Measurements from ENCODE around the gene CASP6. TPM values are rescaled to one million over a fixed set of nuclear protein-coding genes. Genes with fewer than 3 reads are reported as not detected.

Gene CASP6
- 10 to 100 TPM; 11.2 to 20.0 (median 15.6) TPM for total RNA-seq

DNA sequence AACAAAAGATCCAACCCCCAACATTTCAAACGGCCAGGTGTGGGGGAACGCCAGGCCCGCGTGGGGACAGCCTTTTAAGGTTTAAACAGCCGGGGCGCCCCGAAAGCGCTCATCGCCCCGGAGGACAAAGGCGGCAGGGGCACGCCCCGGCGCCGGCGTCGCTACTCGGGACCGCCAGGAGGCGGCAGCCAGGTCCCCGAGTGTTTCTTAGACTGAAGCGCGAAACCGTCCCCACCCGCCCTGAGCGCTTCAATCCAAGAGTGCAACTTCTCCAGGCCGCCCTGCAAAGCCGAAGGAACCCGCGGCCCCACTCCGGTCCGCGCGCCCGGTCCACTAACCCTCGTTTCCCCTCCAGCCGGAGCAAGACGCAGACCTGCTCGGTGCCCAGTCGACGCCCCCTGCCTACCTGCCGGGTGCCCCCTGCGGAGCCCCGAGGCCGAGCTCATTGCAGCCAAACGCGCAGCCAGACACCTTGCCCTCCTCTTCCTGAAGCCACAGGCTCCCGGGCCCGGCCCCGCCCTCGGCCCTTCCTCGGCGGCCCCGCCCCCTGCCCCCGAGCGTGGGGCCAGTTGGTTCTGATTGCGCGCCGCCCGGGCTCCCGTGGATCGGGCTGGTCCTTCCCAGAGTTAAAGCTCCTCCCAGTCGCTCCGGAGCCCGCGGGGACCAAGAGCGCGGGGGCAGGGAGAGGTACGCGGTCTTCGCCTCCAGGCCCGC is at the start of gene CASP6:
TSS of gene CASP6 (minus strand) at position 496 of the 714 bp plus-strand sequence. CDS start at position 446, 50 bp downstream.
- peak in 1 of 2 donors; percentile 51 for TF ChIP-seq POLR2A (IDR thresholded peaks at IDR 0.05)
- peak; percentile 24 for TF ChIP-seq EP300 (IDR thresholded peaks at IDR 0.05)
- no peak for TF ChIP-seq POLR2AphosphoS5 (IDR thresholded peaks at IDR 0.05)
- TF ChIP-seq, protein P1, sequence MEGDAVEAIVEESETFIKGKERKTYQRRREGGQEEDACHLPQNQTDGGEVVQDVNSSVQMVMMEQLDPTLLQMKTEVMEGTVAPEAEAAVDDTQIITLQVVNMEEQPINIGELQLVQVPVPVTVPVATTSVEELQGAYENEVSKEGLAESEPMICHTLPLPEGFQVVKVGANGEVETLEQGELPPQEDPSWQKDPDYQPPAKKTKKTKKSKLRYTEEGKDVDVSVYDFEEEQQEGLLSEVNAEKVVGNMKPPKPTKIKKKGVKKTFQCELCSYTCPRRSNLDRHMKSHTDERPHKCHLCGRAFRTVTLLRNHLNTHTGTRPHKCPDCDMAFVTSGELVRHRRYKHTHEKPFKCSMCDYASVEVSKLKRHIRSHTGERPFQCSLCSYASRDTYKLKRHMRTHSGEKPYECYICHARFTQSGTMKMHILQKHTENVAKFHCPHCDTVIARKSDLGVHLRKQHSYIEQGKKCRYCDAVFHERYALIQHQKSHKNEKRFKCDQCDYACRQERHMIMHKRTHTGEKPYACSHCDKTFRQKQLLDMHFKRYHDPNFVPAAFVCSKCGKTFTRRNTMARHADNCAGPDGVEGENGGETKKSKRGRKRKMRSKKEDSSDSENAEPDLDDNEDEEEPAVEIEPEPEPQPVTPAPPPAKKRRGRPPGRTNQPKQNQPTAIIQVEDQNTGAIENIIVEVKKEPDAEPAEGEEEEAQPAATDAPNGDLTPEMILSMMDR (IDR thresholded peaks at IDR 0.05) = peak; percentile 47 to 83 (median 67)
- Histone ChIP-seq H3K27me3 (no peaks in the 10 kb centered on the region), H3K36me3 (peaks cover 0 to 2% of the 10 kb centered on the region in 2 donors), H3K27ac (peak within 1 kb of the TSS; percentile 4 to 91 (median 90)), H3K4me1 (peaks cover 3 to 23% (median 9%) of the 10 kb centered on the region in 3 donors), H3K4me3 (peak within 1 kb of the TSS; percentile 56 to 77), H3K9me3 (no peaks in the 10 kb centered on the region)
- WGBS, 2 donors (ENCODE audit: low coverage in 1 of 2) = 0% methylated on average over 1 to 10 of the region's 72 CpGs
- ATAC-seq = peak; percentile 94

DNA sequence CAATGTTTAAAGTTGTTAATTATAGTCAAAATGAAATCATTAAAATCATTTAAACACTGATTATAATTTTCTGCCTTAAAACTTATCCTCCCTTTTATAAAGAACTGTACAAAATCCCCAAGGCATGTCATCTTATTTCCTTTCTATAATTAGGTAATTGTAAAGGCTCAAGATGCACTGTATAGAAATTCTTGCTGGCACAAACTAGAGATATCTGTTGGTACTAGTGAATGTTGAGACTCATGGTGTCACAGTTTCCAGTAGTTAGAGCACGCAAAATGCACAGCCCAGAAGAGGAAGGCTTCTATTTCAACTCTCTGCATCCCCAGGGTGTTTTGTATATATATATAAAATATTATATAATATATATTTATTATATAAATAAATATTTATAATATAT is 49.3 kb upstream of the CASP6 start:
- no peak overlapping the region for H3K27ac ChIP-seq
- H3K27me3 ChIP-seq = no peaks in the 10 kb centered on the region
- 0% methylated on average over 1 of the region's 1 CpG for WGBS, 2 donors (ENCODE audit: low coverage in 1 of 2)
- H3K9me3 ChIP-seq = no peaks in the 10 kb centered on the region
- TF ChIP-seq POLR2A (IDR thresholded peaks at IDR 0.05) (no peak), POLR2AphosphoS5 (IDR thresholded peaks at IDR 0.05) (no peak), EP300 (IDR thresholded peaks at IDR 0.05) (no peak)
- TF ChIP-seq, protein P1 (IDR thresholded peaks at IDR 0.05) = no peak
- no peaks in the 10 kb centered on the region for H3K4me1 ChIP-seq
- no peak for ATAC-seq
- no peaks in the 10 kb centered on the region for H3K36me3 ChIP-seq
- no peak overlapping the region for H3K4me3 ChIP-seq

DNA sequence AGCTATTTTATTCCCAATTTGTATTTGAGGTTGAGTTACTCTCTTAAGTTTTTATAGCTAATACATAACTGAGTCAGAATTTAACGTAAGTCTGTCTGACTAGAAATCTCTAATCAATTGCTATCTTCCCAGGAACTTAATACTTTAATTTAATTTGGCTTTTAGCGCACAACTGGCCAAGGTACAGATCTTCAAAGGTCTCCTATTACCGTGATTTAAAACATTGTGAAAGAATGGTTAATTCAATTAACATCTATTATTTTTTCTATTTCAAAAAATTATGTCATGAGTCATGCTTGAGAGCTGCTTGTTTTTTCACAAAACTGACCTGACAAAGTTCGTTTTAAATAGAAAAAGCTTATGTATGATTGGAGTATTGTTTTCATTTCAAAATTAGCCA is 48.6 kb upstream of the CASP6 start:
- 74 to 90% methylated on average over 4 of the region's 4 CpGs for WGBS, 2 donors (ENCODE audit: low coverage in 1 of 2)
- H3K4me3 ChIP-seq = no peak overlapping the region
- H3K4me1 ChIP-seq = no peaks in the 10 kb centered on the region
- TF ChIP-seq, protein P1 (IDR thresholded peaks at IDR 0.05) = no peak
- no peak for TF ChIP-seq POLR2A (IDR thresholded peaks at IDR 0.05)
- no peak for TF ChIP-seq POLR2AphosphoS5 (IDR thresholded peaks at IDR 0.05)
- no peak for TF ChIP-seq EP300 (IDR thresholded peaks at IDR 0.05)
- H3K36me3 ChIP-seq = no peaks in the 10 kb centered on the region
- H3K27me3 ChIP-seq = peaks cover under 1% of the 10 kb centered on the region
- H3K9me3 ChIP-seq = no peaks in the 10 kb centered on the region
- H3K27ac ChIP-seq = no peak overlapping the region
- no peak for ATAC-seq

DNA sequence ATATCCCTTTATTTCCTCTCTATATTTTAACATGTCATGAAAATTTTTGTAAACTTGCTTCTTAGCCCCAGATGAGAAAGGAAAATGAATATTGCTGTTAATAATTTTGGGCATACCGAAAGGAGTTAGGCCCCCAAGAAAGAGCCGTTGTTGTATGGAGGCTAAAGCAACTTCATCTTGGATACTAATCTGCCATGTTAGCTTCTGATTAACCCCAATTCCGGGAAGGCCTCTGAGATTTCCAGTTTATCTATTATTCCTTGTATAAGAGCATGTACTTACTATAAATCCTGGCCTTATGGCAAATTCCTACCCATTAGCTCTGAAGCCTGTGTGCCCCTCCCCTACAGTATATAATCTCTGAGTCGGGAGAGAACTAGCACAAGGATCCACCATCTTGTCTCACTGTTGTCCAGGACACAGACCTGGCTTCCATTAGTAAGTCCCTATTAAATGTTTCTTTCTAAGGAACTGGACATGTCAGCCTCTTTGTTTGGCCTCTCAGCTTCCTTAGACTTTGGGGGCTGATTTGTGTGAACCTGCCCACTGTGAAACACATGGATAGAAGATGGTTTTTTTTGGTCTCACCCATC is 47.5 kb upstream of the CASP6 start:
- no peak overlapping the region for H3K27ac ChIP-seq
- no peak overlapping the region for H3K4me3 ChIP-seq
- WGBS, 2 donors (ENCODE audit: low coverage in 1 of 2) = 90% methylated on average over 3 to 4 of the region's 4 CpGs
- H3K36me3 ChIP-seq = no peaks in the 10 kb centered on the region
- TF ChIP-seq EP300 (IDR thresholded peaks at IDR 0.05) (no peak), POLR2AphosphoS5 (IDR thresholded peaks at IDR 0.05) (no peak), POLR2A (IDR thresholded peaks at IDR 0.05) (no peak)
- TF ChIP-seq, protein P1 (IDR thresholded peaks at IDR 0.05) = no peak
- no peak for ATAC-seq
- peaks cover 4% of the 10 kb centered on the region for H3K27me3 ChIP-seq
- no peaks in the 10 kb centered on the region for H3K4me1 ChIP-seq
- no peaks in the 10 kb centered on the region for H3K9me3 ChIP-seq
